IPS-15b (cell line): Measurements from ENCODE around the gene XPO5.

Experiments used
- H3K27me3 ChIP-seq: one replicate; pipeline ENCODE4 v1.6.1; 2013; ENCODE audit warnings: low read length; ENCODE audit not compliant: control insufficient read depth, insufficient read depth
- H3K36me3 ChIP-seq: one replicate; pipeline ENCODE4 v1.6.1; 2013; ENCODE audit warnings: low read length; ENCODE audit not compliant: control insufficient read depth, insufficient read depth
- H3K4me1 ChIP-seq: one replicate; pipeline ENCODE4 v1.6.1; 2013; ENCODE audit warnings: mild to moderate bottlenecking, low read length; ENCODE audit not compliant: control insufficient read depth, insufficient read depth
- H3K4me3 ChIP-seq: one replicate; pipeline ENCODE4 v1.5.1; 2013; ENCODE audit warnings: low read depth, low read length
- H3K9ac ChIP-seq: one replicate; pipeline ENCODE4 v1.6.1; 2013; ENCODE audit warnings: low read depth, mild to moderate bottlenecking, low read length
- H3K9me3 ChIP-seq: one replicate; pipeline ENCODE4 v1.6.1; 2013; ENCODE audit warnings: mild to moderate bottlenecking, low read length; ENCODE audit not compliant: control insufficient read depth, insufficient read depth

The XPO5 gene

GRCh38 chr6:43511824-43512415 is 63.9 kb downstream of the XPO5 start:
- peaks cover 3% of the 10 kb centered on the region for H3K4me1 ChIP-seq
- H3K9ac ChIP-seq = no peak overlapping the region
- peaks cover 34% of the 10 kb centered on the region for H3K36me3 ChIP-seq
- peaks cover 21% of the 10 kb centered on the region for H3K27me3 ChIP-seq
- no peak overlapping the region for H3K4me3 ChIP-seq
- no peaks in the 10 kb centered on the region for H3K9me3 ChIP-seq

- no peak overlapping the region for H3K9ac ChIP-seq
- H3K4me3 ChIP-seq = peak overlapping the region; percentile 82
- H3K36me3 ChIP-seq = peaks cover 36% of the 10 kb centered on the region
- H3K9me3 ChIP-seq = no peaks in the 10 kb centered on the region
- H3K27me3 ChIP-seq = peaks cover 21% of the 10 kb centered on the region
- peaks cover 3% of the 10 kb centered on the region for H3K4me1 ChIP-seq
Measured at GRCh38 chr6:43510827-43511163, 65.0 kb downstream of the XPO5 start.

GRCh38 chr6:43509984-43510826 is 65.6 kb downstream of the XPO5 start, which contains the start of gene LRRC73:
Gene LRRC73 (minus strand): TSS chr6:43510346. CDS start chr6:43509785, 561 bp downstream.
- H3K4me3 ChIP-seq = peak within 1 kb of the TSS; percentile 82
- H3K9me3 ChIP-seq = no peaks in the 10 kb centered on the region
- peaks cover 21% of the 10 kb centered on the region for H3K27me3 ChIP-seq
- peaks cover 3% of the 10 kb centered on the region for H3K4me1 ChIP-seq
- H3K36me3 ChIP-seq = peaks cover 42% of the 10 kb centered on the region
- H3K9ac ChIP-seq = no peak within 1 kb of the TSS

- Histone ChIP-seq H3K9me3 (no peaks in the 10 kb centered on the region), H3K4me3 (peak overlapping the region; percentile 82), H3K27me3 (peaks cover 21% of the 10 kb centered on the region), H3K4me1 (peaks cover 3% of the 10 kb centered on the region), H3K36me3 (peaks cover 43% of the 10 kb centered on the region), H3K9ac (no peak overlapping the region)
Measured at GRCh38 chr6:43509142-43509983, 66.5 kb downstream of the XPO5 start.

- Histone ChIP-seq H3K36me3 (peaks cover 46% of the 10 kb centered on the region), H3K9ac (no peak overlapping the region), H3K4me1 (peaks cover 3% of the 10 kb centered on the region), H3K27me3 (peaks cover 21% of the 10 kb centered on the region), H3K9me3 (no peaks in the 10 kb centered on the region), H3K4me3 (peak overlapping the region; percentile 53)
Measured at GRCh38 chr6:43508481-43509141, 67.2 kb downstream of the XPO5 start.

- Histone ChIP-seq H3K4me3 (no peak overlapping the region), H3K4me1 (peaks cover 3% of the 10 kb centered on the region), H3K9ac (no peak overlapping the region), H3K36me3 (peaks cover 47% of the 10 kb centered on the region), H3K27me3 (peaks cover 21% of the 10 kb centered on the region), H3K9me3 (no peaks in the 10 kb centered on the region)
Measured at GRCh38 chr6:43506667-43507471, 69.0 kb downstream of the XPO5 start.

GRCh38 chr6:43506171-43506570 is 69.7 kb downstream of the XPO5 start:
- no peaks in the 10 kb centered on the region for H3K9me3 ChIP-seq
- peaks cover 21% of the 10 kb centered on the region for H3K27me3 ChIP-seq
- H3K4me1 ChIP-seq = no peaks in the 10 kb centered on the region
- no peak overlapping the region for H3K9ac ChIP-seq
- peaks cover 41% of the 10 kb centered on the region for H3K36me3 ChIP-seq
- H3K4me3 ChIP-seq = no peak overlapping the region

GRCh38 chr6:43505718-43506117 is 70.1 kb downstream of the XPO5 start:
- H3K36me3 ChIP-seq = peaks cover 44% of the 10 kb centered on the region
- H3K27me3 ChIP-seq = peaks cover 21% of the 10 kb centered on the region
- no peak overlapping the region for H3K4me3 ChIP-seq
- no peaks in the 10 kb centered on the region for H3K4me1 ChIP-seq
- H3K9ac ChIP-seq = no peak overlapping the region
- no peaks in the 10 kb centered on the region for H3K9me3 ChIP-seq

- H3K4me1 ChIP-seq = no peaks in the 10 kb centered on the region
- peaks cover 47% of the 10 kb centered on the region for H3K36me3 ChIP-seq
- H3K27me3 ChIP-seq = peaks cover 21% of the 10 kb centered on the region
- H3K9me3 ChIP-seq = no peaks in the 10 kb centered on the region
- H3K9ac ChIP-seq = no peak overlapping the region
- H3K4me3 ChIP-seq = no peak overlapping the region
Measured at GRCh38 chr6:43504756-43505593, 70.9 kb downstream of the XPO5 start.

GRCh38 chr6:43503443-43503842 is 72.4 kb downstream of the XPO5 start:
- H3K4me3 ChIP-seq = no peak overlapping the region
- no peaks in the 10 kb centered on the region for H3K4me1 ChIP-seq
- peaks cover 62% of the 10 kb centered on the region for H3K36me3 ChIP-seq
- no peaks in the 10 kb centered on the region for H3K9me3 ChIP-seq
- H3K9ac ChIP-seq = no peak overlapping the region
- peaks cover 10% of the 10 kb centered on the region for H3K27me3 ChIP-seq
